NOMO-1 treated with dmso at 0.1 percent for 144 hours (cell line): ENCODE results near the gene RSPO1.
A peak's percentile ranks its signal among the peaks of the same experiment; 100 is the strongest.
"Not testable (repeated sequence)": the region's sequence is repeated elsewhere in the genome, so short reads cannot be mapped to it uniquely, and the experiment has no call there.

Experiments used
- DNase-seq: peaks from one replicate; lab custom pipeline; 2025; ENCODE audit not compliant: unreplicated experiment; lab: John Stamatoyannopoulos, UW

Gene RSPO1

GRCh38 chr1:37622131-37622530 lies 12.6 kb downstream of the RSPO1 start:
- DNase-seq = no peak

GRCh38 chr1:37621326-37621870 lies 13.3 kb downstream of the RSPO1 start:
- no peak for DNase-seq

GRCh38 chr1:37620707-37621106 lies 14.0 kb downstream of the RSPO1 start:
- DNase-seq = no peak

GRCh38 chr1:37616330-37616729 lies 18.4 kb downstream of the RSPO1 start:
- DNase-seq = no peak

- no peak for DNase-seq
Measured at GRCh38 chr1:37614105-37614504, 20.6 kb downstream of the RSPO1 start.

GRCh38 chr1:37612186-37612585 lies 22.5 kb downstream of the RSPO1 start:
- no peak for DNase-seq

- DNase-seq = no peak
Measured at GRCh38 chr1:37609994-37610393, 24.7 kb downstream of the RSPO1 start.

- DNase-seq = peak; percentile 16
Measured at GRCh38 chr1:37609002-37609401, 25.7 kb downstream of the RSPO1 start.

GRCh38 chr1:37606481-37607263 lies 28.0 kb downstream of the RSPO1 start:
- DNase-seq = no peak

GRCh38 chr1:37605806-37606474 lies 28.8 kb downstream of the RSPO1 start:
- DNase-seq = no peak

- DNase-seq = no peak
Measured at GRCh38 chr1:37605061-37605650, 29.5 kb downstream of the RSPO1 start.

GRCh38 chr1:37602750-37603694 lies 31.7 kb downstream of the RSPO1 start:
- DNase-seq = peak; percentile 12

- DNase-seq = no peak
Measured at GRCh38 chr1:37601441-37601840, 33.3 kb downstream of the RSPO1 start.

GRCh38 chr1:37599940-37600339 lies 34.8 kb downstream of the RSPO1 start:
- DNase-seq = no peak

GRCh38 chr1:37596182-37596667 lies 38.5 kb downstream of the RSPO1 start:
- DNase-seq = no peak

- DNase-seq = peak; percentile 92
Measured at GRCh38 chr1:37595440-37596181, 39.1 kb downstream of the RSPO1 start, which contains the start of gene GNL2. GNL2 (minus strand) TSS chr1:37595937; CDS start chr1:37595822, 115 bp downstream.

GRCh38 chr1:37593726-37594125 lies 41.0 kb downstream of the RSPO1 start:
- no peak for DNase-seq

GRCh38 chr1:37588939-37589338 lies 45.8 kb downstream of the RSPO1 start:
- DNase-seq = no peak

- not testable (repeated sequence) for DNase-seq
Measured at GRCh38 chr1:37584544-37584943, 50.1 kb downstream of the RSPO1 start.

GRCh38 chr1:37575692-37576091 lies 59.0 kb downstream of the RSPO1 start:
- DNase-seq = no peak
